H1 (cell line): ENCODE measurements around the gene SLC27A5. TPM values are rescaled to one million over a fixed set of nuclear protein-coding genes. Genes with fewer than 3 reads are reported as not detected.
A peak's percentile ranks its signal among the peaks of the same experiment; 100 is the strongest.

Source experiments
- ATF3 ChIP-seq: IDR thresholded peaks from 2 replicates; pipeline ENCODE4 v1.6.1; 2011; ENCODE audit warnings: low read depth, mild to moderate bottlenecking, low read length; ENCODE audit not compliant: insufficient read depth
- BACH1 ChIP-seq: IDR thresholded peaks from 2 replicates; pipeline ENCODE4 v1.6.1; 2012; ENCODE audit warnings: low read length, improper control_type of control experiment
- BCL11A ChIP-seq, 2 experiments: IDR thresholded peaks; one replicate each; pipeline ENCODE4 v1.6.1; 2011; ENCODE audit warnings: low read depth in 2 of 2, low read length in 2 of 2, mild to moderate bottlenecking in 2 of 2
- CEBPB ChIP-seq: IDR thresholded peaks from 2 replicates; pipeline ENCODE4 v1.6.1; 2012; ENCODE audit warnings: low read depth, low read length
- CHD1 ChIP-seq: IDR thresholded peaks from 2 replicates; pipeline ENCODE4 v1.6.1; 2012; ENCODE audit warnings: low read depth, low read length, improper control_type of control experiment
- CREB1 ChIP-seq: IDR thresholded peaks from 2 replicates; pipeline ENCODE4 v1.6.1; 2012; ENCODE audit warnings: inconsistent platforms
- CTBP2 ChIP-seq: IDR thresholded peaks from 2 replicates; pipeline ENCODE4 v1.7.0; 2011; ENCODE audit warnings: borderline replicate concordance, mild to moderate bottlenecking, moderate library complexity, mixed read lengths, low read length; ENCODE audit not compliant: insufficient read depth, insufficient read length
- FOSL1 ChIP-seq: IDR thresholded peaks from 2 replicates; pipeline ENCODE4 v1.6.1; 2011; ENCODE audit warnings: mild to moderate bottlenecking, low read depth, low read length, moderate library complexity; ENCODE audit not compliant: insufficient read depth
- GABPA ChIP-seq: IDR thresholded peaks from 2 replicates; pipeline ENCODE4 v1.6.1; 2011; ENCODE audit warnings: mild to moderate bottlenecking, low read length, moderate library complexity, borderline replicate concordance; ENCODE audit not compliant: insufficient read depth
- HDAC2 ChIP-seq, 2 experiments: fragments of 300-600 bp in 1 of 2; sonication (generic) in 1 of 2; IDR thresholded peaks; 2 replicates each; pipeline ENCODE4 v1.6.1; 2011 to 2012; ENCODE audit warnings: low read depth in 2 of 2, low read length in 2 of 2, mild to moderate bottlenecking in 2 of 2, moderate library complexity in 2 of 2, borderline replicate concordance in 1 of 2, inconsistent platforms in 1 of 2
- JUND ChIP-seq: IDR thresholded peaks from 2 replicates; pipeline ENCODE4 v1.6.1; 2011; ENCODE audit warnings: mild to moderate bottlenecking, improper control_type of control experiment, low read length
- KDM4A ChIP-seq: IDR thresholded peaks from one replicate; pipeline ENCODE4 v1.7.1; 2012; ENCODE audit warnings: low read depth, mild to moderate bottlenecking, moderate library complexity, low read length, inconsistent platforms; ENCODE audit not compliant: severe bottlenecking
- MAX ChIP-seq: IDR thresholded peaks from 2 replicates; pipeline ENCODE4 v1.6.1; 2012; ENCODE audit warnings: inconsistent platforms
- POLR2A ChIP-seq, 2 experiments: IDR thresholded peaks; 1 replicate in 1 of 2; 2 replicates in 1 of 2; pipeline ENCODE4 v1.6.1; 2011; ENCODE audit warnings: low read depth in 2 of 2, low read length in 2 of 2, mild to moderate bottlenecking in 2 of 2; ENCODE audit errors: control extremely low read depth in 1 of 2
- POU5F1 ChIP-seq: IDR thresholded peaks from 2 replicates; pipeline ENCODE4 v1.6.1; 2011; ENCODE audit warnings: low read depth, mild to moderate bottlenecking, low read length, moderate library complexity
- RFX5 ChIP-seq: IDR thresholded peaks from 2 replicates; pipeline ENCODE4 v1.6.1; 2011; ENCODE audit warnings: low read depth, low read length, improper control_type of control experiment, borderline replicate concordance
- RXRA ChIP-seq: IDR thresholded peaks from 2 replicates; pipeline ENCODE4 v1.6.1; 2011; ENCODE audit warnings: low read depth, mild to moderate bottlenecking, low read length, moderate library complexity; ENCODE audit not compliant: insufficient read depth
- SIN3A ChIP-seq, 2 experiments: IDR thresholded peaks in 1 of 2; conservative IDR thresholded peaks in 1 of 2; 2 replicates each; pipeline ENCODE4 v1.6.1; 2011 to 2012; ENCODE audit warnings: low read length in 2 of 2, improper control_type of control experiment in 1 of 2, low read depth in 1 of 2, mild to moderate bottlenecking in 1 of 2
- SP4 ChIP-seq: IDR thresholded peaks from 2 replicates; pipeline ENCODE4 v1.6.1; 2012; ENCODE audit warnings: low read length, inconsistent platforms
- SRF ChIP-seq: IDR thresholded peaks from 2 replicates; pipeline ENCODE4 v1.6.1; 2011; ENCODE audit warnings: mild to moderate bottlenecking, low read depth, low read length, moderate library complexity
- SUZ12 ChIP-seq: fragments of 200-600 bp; sonication (generic); IDR thresholded peaks from 2 replicates; pipeline ENCODE4 v1.6.1; 2012; ENCODE audit warnings: mild to moderate bottlenecking, inconsistent platforms, low read length, moderate library complexity, mixed read lengths
- TAF7 ChIP-seq: optimal IDR thresholded peaks from 2 replicates; pipeline ENCODE3; 2011; ENCODE audit warnings: low read depth, mild to moderate bottlenecking, inconsistent platforms, low read length, moderate library complexity, borderline replicate concordance
- TEAD4 ChIP-seq: IDR thresholded peaks from 2 replicates; pipeline ENCODE4 v1.6.1; 2012; ENCODE audit warnings: low read depth, low read length, inconsistent platforms, mixed read lengths
- polyA plus RNA-seq, 7 experiments: library from polyadenylated mRNA; depleted of rRNA in 3 of 7; stranded (reverse) in 5 of 7; unstranded in 2 of 7; fragments of >200 nt in 5 of 7; fragments of 200-250 nt in 2 of 7; gene quantifications; 1 replicate in 5 of 7; 2 replicates in 1 of 7; 4 replicates in 1 of 7; pipeline versions ENCODE4 v1.2.1 to v1.2.3, GENCODE V29; 2011 to 2013; ENCODE audit warnings: missing spikeins in 2 of 7, mixed read lengths in 2 of 7
- total RNA-seq: library from RNA; stranded (reverse); fragmentation: NEBNext Ultra II Directional; extraction: Animal tissue kit (Norgen Biotek cat#: 25700); gene quantifications from 2 replicates; pipeline ENCODE4 v1.2.1, GENCODE V29; 2021

Gene SLC27A5
- total and polyA plus RNA-seq, 2 of the 8 experiments (the other 6 are each of a cell fraction or from before 2014, with no cell fraction given), result 25.1 to 80.5 TPM

DNA sequence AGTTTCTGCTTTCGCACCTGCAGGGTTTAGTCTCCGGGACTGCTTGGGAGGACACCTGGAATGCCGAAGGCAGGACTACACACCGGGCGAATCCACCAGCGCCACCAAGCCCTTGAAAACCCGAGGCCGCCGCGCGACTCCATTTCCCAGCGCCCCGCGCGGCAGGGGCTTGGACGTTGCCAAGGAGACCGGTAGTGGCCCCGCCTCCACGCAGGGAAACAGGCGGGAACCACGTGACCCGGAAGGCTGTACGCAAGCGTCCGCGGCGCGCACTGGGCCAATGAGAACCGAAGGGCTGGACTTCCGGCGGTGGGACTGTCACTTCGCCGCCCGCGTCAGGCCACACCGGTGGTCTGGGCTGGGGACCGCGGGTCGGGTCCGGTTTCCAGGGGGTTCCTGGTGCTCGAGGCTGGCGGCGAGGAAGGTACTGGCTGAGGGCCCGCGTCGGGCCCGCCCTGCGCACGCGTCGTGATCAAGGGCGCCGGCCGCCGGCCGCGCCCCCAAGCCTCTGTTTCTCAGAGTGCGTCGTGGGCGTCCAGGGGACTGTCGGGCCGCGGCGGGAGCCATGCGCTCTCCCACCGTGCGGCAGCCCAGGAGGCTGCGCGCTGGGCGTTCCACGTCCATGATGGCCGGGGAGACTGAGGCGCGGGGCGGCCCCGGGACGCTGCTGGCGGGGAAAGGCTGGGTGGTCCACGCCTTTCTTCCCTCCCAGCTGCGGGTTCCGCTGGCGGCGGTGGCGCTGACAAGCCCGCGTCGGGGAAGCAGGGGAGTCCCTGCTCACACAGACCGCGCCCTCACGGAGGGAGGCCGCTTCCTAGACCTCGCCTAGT is 44.8 kb downstream of the SLC27A5 start, which contains the start of gene ZNF324 (continued):
- TF ChIP-seq RXRA (no peak), CTBP2 (no peak), CEBPB (no peak), POLR2A (IDR thresholded peaks at IDR 0.05; ENCODE audit: control extremely low read depth in 1 of 2, low read depth in 2 of 2, low read length in 2 of 2) (no peak), SRF (0 out of 2 replicates have a peak, but pooled peaks have one; percentile 1), CREB1 (peak; percentile 71), BCL11A (IDR thresholded peaks at IDR 0.05; ENCODE audit: low read depth in 2 of 2, low read length in 2 of 2) (no peak), TEAD4 (peak; percentile 60; the same call in 1 of the 2 replicates), TAF7 (peak; percentile 43), BACH1 (peak; percentile 47; the same call in 1 of the 2 replicates), KDM4A (peak; percentile 90), GABPA (peak; percentile 75; the same call in 1 of the 2 replicates), CHD1 (no peak), ATF3 (no peak), MAX (peak; percentile 84), HDAC2 (IDR thresholded peaks at IDR 0.05; ENCODE audit: borderline replicate concordance in 1 of 2, low read depth in 2 of 2, low read length in 2 of 2) (no peak), SIN3A (conservative IDR thresholded peaks at IDR 0.05 in 1 of 2, IDR thresholded peaks at IDR 0.05 in 1 of 2; ENCODE audit: low read depth in 1 of 2, low read length in 2 of 2) (peak in 1 of 2 experiments; percentile 93; a peak in 2 of 4 replicates), FOSL1 (no peak), SP4 (no peak), POU5F1 (no peak), JUND (0 out of 2 replicates have a peak, but pooled peaks have one; percentile 12), RFX5 (no peak), SUZ12 (no peak)
